Upper lobe of right lung (tissue), 1 donor: ENCODE results near the gene WFDC1. TPM values are rescaled to one million over a fixed set of nuclear protein-coding genes. Genes with fewer than 3 reads are reported as not detected.

ENCODE experiments used
- ATAC-seq: fragments of 200-7000 bp; cut with Tn5 transposase; one replicate; pipeline ENCODE4 v1.9.1; 2020; ENCODE audit warnings: mild to moderate bottlenecking, moderate library complexity
- DNase-seq: peaks from one replicate; pipeline ENCODE4 v3.0.0-alpha.2; 2020
- H3K27ac ChIP-seq: fragments of 200-600 bp; one replicate; pipeline ENCODE4 v1.8.0; 2022
- H3K27me3 ChIP-seq: fragments of 200-600 bp; one replicate; pipeline ENCODE4 v1.8.0; 2022; ENCODE audit warnings: mild to moderate bottlenecking
- H3K36me3 ChIP-seq: fragments of 200-600 bp; one replicate; pipeline ENCODE4 v1.8.0; 2022
- H3K4me1 ChIP-seq: fragments of 200-600 bp; one replicate; pipeline ENCODE4 v1.8.0; 2022
- H3K4me3 ChIP-seq: fragments of 200-600 bp; one replicate; pipeline ENCODE4 v1.8.0; 2022; ENCODE audit warnings: mild to moderate bottlenecking
- H3K9me3 ChIP-seq: fragments of 200-600 bp; one replicate; pipeline ENCODE4 v1.8.0; 2022
- CTCF ChIP-seq: fragments of 200-600 bp; IDR thresholded peaks from one replicate; pipeline ENCODE4 v1.8.0; 2022; ENCODE audit warnings: antibody characterized with exemption
- intact Hi-C: fragments of 100-400 bp; cut with DNase I; formaldehyde crosslinking; loops from one replicate; pipeline ENCODE4 v1.11.0; 2022
- total RNA-seq: library from RNA; stranded (reverse); fragmentation: NEBNext Ultra II Directional; extraction: Animal tissue kit (Norgen Biotek cat#: 25700); gene quantifications from one replicate; pipeline ENCODE4 v1.2.1, GENCODE V29; 2021
- donor health status: DM: no; HTN: yes; CAD: no; lungs with severe emphysema.

The WFDC1 gene
- total RNA-seq, 1 donor from 2014 or later: 26.0 TPM

GRCh38 chr16:84359326-84359725 is 64.6 kb downstream of the WFDC1 start:
- H3K4me1 ChIP-seq: peaks cover 4% of the 10 kb centered on the region
- no peaks in the 10 kb centered on the region for H3K9me3 ChIP-seq
- no peak for DNase-seq
- H3K4me3 ChIP-seq: no peak overlapping the region
- intact Hi-C loops: no loop called here
- TF ChIP-seq CTCF: no peak
- H3K36me3 ChIP-seq: no peaks in the 10 kb centered on the region
- no peaks in the 10 kb centered on the region for H3K27me3 ChIP-seq
- ATAC-seq: no peak
- H3K27ac ChIP-seq: no peak overlapping the region

GRCh38 chr16:84360170-84360569 is 65.5 kb downstream of the WFDC1 start:
- peaks cover 4% of the 10 kb centered on the region for H3K4me1 ChIP-seq
- no peaks in the 10 kb centered on the region for H3K9me3 ChIP-seq
- no peak overlapping the region for H3K27ac ChIP-seq
- H3K4me3 ChIP-seq: no peak overlapping the region
- ATAC-seq: no peak
- no peak for DNase-seq
- intact Hi-C loops: no loop called here
- no peak for TF ChIP-seq CTCF
- no peaks in the 10 kb centered on the region for H3K27me3 ChIP-seq
- no peaks in the 10 kb centered on the region for H3K36me3 ChIP-seq

- Histone ChIP-seq H3K27me3 (peaks cover 1% of the 10 kb centered on the region), H3K9me3 (no peaks in the 10 kb centered on the region), H3K4me1 (peaks cover 4% of the 10 kb centered on the region), H3K4me3 (no peak overlapping the region), H3K27ac (no peak overlapping the region), H3K36me3 (no peaks in the 10 kb centered on the region)
- ATAC-seq (no peak), DNase-seq (no peak)
- intact Hi-C loops: no loop called here
- no peak for TF ChIP-seq CTCF
Measured at GRCh38 chr16:84360748-84361147, 66.1 kb downstream of the WFDC1 start.

GRCh38 chr16:84361546-84361945 is 66.9 kb downstream of the WFDC1 start:
- Histone ChIP-seq H3K36me3 (no peaks in the 10 kb centered on the region), H3K27me3 (peaks cover 3% of the 10 kb centered on the region), H3K4me3 (no peak overlapping the region), H3K9me3 (no peaks in the 10 kb centered on the region), H3K27ac (no peak overlapping the region), H3K4me1 (peaks cover 4% of the 10 kb centered on the region)
- intact Hi-C loops: no loop called here
- no peak for TF ChIP-seq CTCF
- no peak for ATAC-seq
- no peak for DNase-seq

- intact Hi-C loops: no loop called here
- ATAC-seq: no peak
- no peaks in the 10 kb centered on the region for H3K36me3 ChIP-seq
- H3K27me3 ChIP-seq: peaks cover 11% of the 10 kb centered on the region
- no peak for DNase-seq
- H3K4me3 ChIP-seq: no peak overlapping the region
- H3K27ac ChIP-seq: no peak overlapping the region
- H3K9me3 ChIP-seq: no peaks in the 10 kb centered on the region
- no peaks in the 10 kb centered on the region for H3K4me1 ChIP-seq
- TF ChIP-seq CTCF: no peak
Measured at GRCh38 chr16:84362471-84362941, 67.8 kb downstream of the WFDC1 start.

- intact Hi-C loops: no loop called here
- TF ChIP-seq CTCF: no peak
Measured at GRCh38 chr16:84366208-84366607, 71.5 kb downstream of the WFDC1 start.

More at GRCh38 chr16:84366208-84366607, 71.5 kb downstream of the WFDC1 start:
- ATAC-seq: no peak
- H3K36me3 ChIP-seq: no peaks in the 10 kb centered on the region
- no peak for DNase-seq
- H3K4me1 ChIP-seq: no peaks in the 10 kb centered on the region
- H3K4me3 ChIP-seq: no peak overlapping the region
- H3K9me3 ChIP-seq: no peaks in the 10 kb centered on the region
- H3K27ac ChIP-seq: no peak overlapping the region
- H3K27me3 ChIP-seq: peaks cover 34% of the 10 kb centered on the region
